ENCODE results near the gene ZNRF2.

DNA sequence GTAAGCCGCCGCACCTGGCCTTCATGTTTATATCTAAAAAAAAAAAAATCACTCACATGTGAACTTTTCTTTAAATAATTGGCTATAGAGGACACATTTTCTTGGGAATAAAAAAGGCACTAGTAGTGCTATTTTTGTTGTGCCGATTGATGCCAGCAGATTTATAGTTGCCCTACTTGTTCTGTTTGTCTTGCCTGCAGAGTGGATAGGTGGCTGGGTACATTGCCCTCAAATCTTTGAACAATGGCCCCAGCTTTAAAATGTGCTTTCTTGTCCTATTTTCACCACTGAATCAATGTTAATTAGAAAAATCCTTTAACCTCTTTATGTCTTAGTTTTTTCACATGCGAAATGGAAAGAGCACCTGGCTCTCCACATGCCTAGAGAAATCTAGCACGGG lies 30.1 kb upstream of the ZNRF2 start:
- TF ChIP-seq, protein P1, sequence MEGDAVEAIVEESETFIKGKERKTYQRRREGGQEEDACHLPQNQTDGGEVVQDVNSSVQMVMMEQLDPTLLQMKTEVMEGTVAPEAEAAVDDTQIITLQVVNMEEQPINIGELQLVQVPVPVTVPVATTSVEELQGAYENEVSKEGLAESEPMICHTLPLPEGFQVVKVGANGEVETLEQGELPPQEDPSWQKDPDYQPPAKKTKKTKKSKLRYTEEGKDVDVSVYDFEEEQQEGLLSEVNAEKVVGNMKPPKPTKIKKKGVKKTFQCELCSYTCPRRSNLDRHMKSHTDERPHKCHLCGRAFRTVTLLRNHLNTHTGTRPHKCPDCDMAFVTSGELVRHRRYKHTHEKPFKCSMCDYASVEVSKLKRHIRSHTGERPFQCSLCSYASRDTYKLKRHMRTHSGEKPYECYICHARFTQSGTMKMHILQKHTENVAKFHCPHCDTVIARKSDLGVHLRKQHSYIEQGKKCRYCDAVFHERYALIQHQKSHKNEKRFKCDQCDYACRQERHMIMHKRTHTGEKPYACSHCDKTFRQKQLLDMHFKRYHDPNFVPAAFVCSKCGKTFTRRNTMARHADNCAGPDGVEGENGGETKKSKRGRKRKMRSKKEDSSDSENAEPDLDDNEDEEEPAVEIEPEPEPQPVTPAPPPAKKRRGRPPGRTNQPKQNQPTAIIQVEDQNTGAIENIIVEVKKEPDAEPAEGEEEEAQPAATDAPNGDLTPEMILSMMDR (IDR thresholded peaks at IDR 0.05), result no peak
- no peak for TF ChIP-seq POLR2A (IDR thresholded peaks at IDR 0.05)

All from body of pancreas (tissue), 4 donors.